GM23248 (cell line): Measurements from ENCODE around the gene CENPP. TPM values are rescaled to one million over a fixed set of nuclear protein-coding genes. Genes with fewer than 3 reads are reported as not detected.
A peak's percentile ranks its signal among the peaks of the same experiment; 100 is the strongest.

Experiments
- DNase-seq: peaks from one replicate; pipeline ENCODE4 v3.0.0-alpha.2; 2015
- H2AFZ ChIP-seq: fragments of 200-600 bp; sonication (generic); 2 replicates; pipeline ENCODE4 v1.6.1; 2016; ENCODE audit warnings: antibody characterized with exemption
- H3F3A ChIP-seq: fragments of 200-600 bp; sonication (generic); 2 replicates; pipeline ENCODE4 v1.6.1; 2016; ENCODE audit warnings: mild to moderate bottlenecking, antibody characterized with exemption, mixed run types; ENCODE audit not compliant: insufficient read depth
- H3K27ac ChIP-seq: fragments of 200-600 bp; sonication (generic); 2 replicates; pipeline ENCODE4 v1.5.1; 2016; ENCODE audit warnings: mild to moderate bottlenecking
- H3K27me3 ChIP-seq: fragments of 200-600 bp; sonication (generic); replicated peaks from 2 replicates; pipeline ENCODE4 v1.6.1; 2016; ENCODE audit warnings: mild to moderate bottlenecking; ENCODE audit not compliant: insufficient read depth
- H3K36me3 ChIP-seq: fragments of 200-600 bp; sonication (generic); 2 replicates; pipeline ENCODE4 v1.6.1; 2016; ENCODE audit warnings: low read depth, mild to moderate bottlenecking
- H3K4me1 ChIP-seq: fragments of 200-600 bp; sonication (generic); 2 replicates; pipeline ENCODE4 v1.6.1; 2016; ENCODE audit warnings: mild to moderate bottlenecking; ENCODE audit not compliant: insufficient read depth
- H3K4me2 ChIP-seq: fragments of 200-600 bp; sonication (generic); one replicate; pipeline ENCODE4 v1.6.1; 2016; ENCODE audit warnings: mild to moderate bottlenecking; ENCODE audit not compliant: unreplicated experiment
- H3K4me3 ChIP-seq: fragments of 200-600 bp; sonication (generic); 2 replicates; pipeline ENCODE4 v1.5.1; 2016; ENCODE audit warnings: mild to moderate bottlenecking
- H3K79me2 ChIP-seq: fragments of 200-600 bp; sonication (generic); 2 replicates; pipeline ENCODE4 v1.6.1; 2016; ENCODE audit warnings: mild to moderate bottlenecking; ENCODE audit not compliant: insufficient read depth
- H3K9ac ChIP-seq: fragments of 200-600 bp; sonication (generic); 2 replicates; pipeline ENCODE4 v1.6.1; 2016; ENCODE audit warnings: mild to moderate bottlenecking
- H3K9me2 ChIP-seq: fragments of 200-600 bp; sonication (generic); 2 replicates; pipeline ENCODE4 v1.6.1; 2016; ENCODE audit warnings: mixed run types, mild to moderate bottlenecking, moderate library complexity; ENCODE audit not compliant: insufficient read depth
- H3K9me3 ChIP-seq: fragments of 200-600 bp; sonication (generic); one replicate; pipeline ENCODE4 v1.6.1; 2017; ENCODE audit warnings: low read depth
- H4K20me1 ChIP-seq: fragments of 200-600 bp; sonication (generic); 2 replicates; pipeline ENCODE4 v1.6.0; 2016; ENCODE audit not compliant: insufficient read depth
- EZH2 ChIP-seq: fragments of 200-600 bp; sonication (generic); IDR thresholded peaks from 2 replicates; pipeline ENCODE4 v1.6.1; 2018; ENCODE audit warnings: antibody characterized with exemption, mild to moderate bottlenecking; ENCODE audit not compliant: insufficient read depth, poor library complexity, severe bottlenecking
- EZH2phosphoT487 ChIP-seq: fragments of 200-600 bp; sonication (generic); IDR thresholded peaks from 2 replicates; pipeline ENCODE4 v1.6.1; 2018; ENCODE audit warnings: antibody characterized with exemption, moderate library complexity, mild to moderate bottlenecking, low read depth; ENCODE audit not compliant: insufficient read depth
- WGBS, 2 experiments: methylation state at CpG; one replicate each; pipeline ENCODE4 v1.1.6; 2015 to 2017; ENCODE audit warnings: low lambda C conversion rate in 2 of 2, low coverage in 1 of 2; ENCODE audit errors: missing lambda C conversion rate in 2 of 2; 5-methylcytosine and 5-hydroxymethylcytosine counted together
- in situ Hi-C: fragments of 300-500 bp; cut with MboI; formaldehyde crosslinking; loops from 2 replicates; pipeline ENCODE4 v1.15.0; 2020
- polyA plus RNA-seq: library from polyadenylated mRNA; unstranded; fragments of >200 nt; fragmentation: Nextera tagmentation; extraction: Ambion mirVana; gene quantifications from 2 replicates; pipeline ENCODE4 v1.2.1, GENCODE V29; 2016
- total RNA-seq: library from RNA; depleted of rRNA; stranded (reverse); fragments of >200 nt; shearing (Covaris generic); gene quantifications from 2 replicates; pipeline ENCODE4 v1.2.3, GENCODE V29; 2014

Gene CENPP
- total and polyA plus RNA-seq, 2 experiments from 2014 or later: 2.5 to 7.4 TPM

- Histone ChIP-seq H3K79me2 (no peaks in the 10 kb centered on the region), H2AFZ (peak overlapping the region; percentile 81), H3K4me1 (peaks cover 16% of the 10 kb centered on the region), H3K9me3 (no peaks in the 10 kb centered on the region), H3K9ac (peak overlapping the region; percentile 52), H3K27ac (peak overlapping the region; percentile 66), H3K36me3 (no peaks in the 10 kb centered on the region), H3K27me3 (no peaks in the 10 kb centered on the region), H3K4me2 (peak overlapping the region; percentile 88), H3K9me2 (no peaks in the 10 kb centered on the region), H3F3A (peaks cover 16% of the 10 kb centered on the region), H4K20me1 (no peaks in the 10 kb centered on the region), H3K4me3 (peak overlapping the region; percentile 65)
- peak; percentile 48 for DNase-seq
- in situ Hi-C loops: no loop called here
- TF ChIP-seq EZH2phosphoT487: no peak
- TF ChIP-seq EZH2: no peak
- WGBS, 2 experiments: 0 to 3% methylated on average over 1 of the region's 1 CpG
These were observed 67.9 kb downstream of the CENPP start for GRCh38 chr9:92393686-92394085.

- Histone ChIP-seq H3K9me2 (no peaks in the 10 kb centered on the region), H3K9me3 (no peaks in the 10 kb centered on the region), H3K27ac (no peak overlapping the region), H4K20me1 (no peaks in the 10 kb centered on the region; the same call in 1 of the 2 replicates), H3K4me1 (peaks cover 16% of the 10 kb centered on the region), H3K9ac (no peak overlapping the region), H3K36me3 (no peaks in the 10 kb centered on the region), H3F3A (peaks cover 16% of the 10 kb centered on the region), H3K4me2 (no peak overlapping the region), H3K79me2 (no peaks in the 10 kb centered on the region), H2AFZ (no peak overlapping the region), H3K4me3 (no peak overlapping the region), H3K27me3 (no peaks in the 10 kb centered on the region)
- TF ChIP-seq EZH2phosphoT487 (no peak), EZH2 (no peak)
- WGBS, 2 experiments: 7 to 28% methylated on average over 1 of the region's 1 CpG
- no peak for DNase-seq
- in situ Hi-C loops: no loop called here
These were observed 69.9 kb downstream of the CENPP start for GRCh38 chr9:92395617-92396016.

- H3F3A ChIP-seq: peaks cover 11% of the 10 kb centered on the region
- H3K9me2 ChIP-seq: 0 out of 2 replicates have a peak, but pooled peaks cover 3% of the 10 kb centered on the region
- H3K79me2 ChIP-seq: no peaks in the 10 kb centered on the region
- TF ChIP-seq EZH2 (no peak), EZH2phosphoT487 (no peak)
- H3K36me3 ChIP-seq: no peaks in the 10 kb centered on the region
- H4K20me1 ChIP-seq: no peaks in the 10 kb centered on the region; the same call in 1 of the 2 replicates
- H3K27ac ChIP-seq: no peak overlapping the region
- no peak overlapping the region for H3K4me2 ChIP-seq
- H3K4me3 ChIP-seq: no peak overlapping the region
- H3K9me3 ChIP-seq: no peaks in the 10 kb centered on the region
- DNase-seq: no peak
- no peak overlapping the region for H2AFZ ChIP-seq
- peaks cover 11% of the 10 kb centered on the region for H3K4me1 ChIP-seq
- H3K27me3 ChIP-seq: no peaks in the 10 kb centered on the region
- WGBS, 2 experiments: 93 to 97% methylated on average over 3 of the region's 3 CpGs
- in situ Hi-C loops: no loop called here
- no peak overlapping the region for H3K9ac ChIP-seq
These were observed 72.1 kb downstream of the CENPP start for GRCh38 chr9:92397853-92398252.

- no peak overlapping the region for H2AFZ ChIP-seq
- H4K20me1 ChIP-seq: no peaks in the 10 kb centered on the region; the same call in 1 of the 2 replicates
- no peak overlapping the region for H3K4me3 ChIP-seq
- 0 out of 2 replicates have a peak, but pooled peaks cover 3% of the 10 kb centered on the region for H3K9me2 ChIP-seq
- H3K27ac ChIP-seq: no peak overlapping the region
- in situ Hi-C loops: no loop called here
- no peak for DNase-seq
- H3K9me3 ChIP-seq: no peaks in the 10 kb centered on the region
- H3F3A ChIP-seq: peaks cover 8% of the 10 kb centered on the region; the same call in 1 of the 2 replicates
- no peak overlapping the region for H3K4me2 ChIP-seq
- H3K4me1 ChIP-seq: peaks cover 10% of the 10 kb centered on the region
- H3K79me2 ChIP-seq: no peaks in the 10 kb centered on the region
- no peaks in the 10 kb centered on the region for H3K36me3 ChIP-seq
- H3K9ac ChIP-seq: no peak overlapping the region
- TF ChIP-seq EZH2phosphoT487 (no peak), EZH2 (no peak)
- WGBS, 2 experiments: 36 to 50% methylated on average over 1 of the region's 1 CpG
- no peaks in the 10 kb centered on the region for H3K27me3 ChIP-seq
These were observed 76.6 kb downstream of the CENPP start for GRCh38 chr9:92402360-92402759.
